T follicular helper cell (primary cell): Measurements from ENCODE around the gene B4GALNT1.
"Not testable (repeated sequence)": the region's sequence is repeated elsewhere in the genome, so short reads cannot be mapped to it uniquely, and the experiment has no call there.

Experiments used
- DNase-seq: peaks from one replicate; pipeline ENCODE4 v3.0.0-alpha.2; 2020; ENCODE audit warnings: low read depth

B4GALNT1 gene

DNA sequence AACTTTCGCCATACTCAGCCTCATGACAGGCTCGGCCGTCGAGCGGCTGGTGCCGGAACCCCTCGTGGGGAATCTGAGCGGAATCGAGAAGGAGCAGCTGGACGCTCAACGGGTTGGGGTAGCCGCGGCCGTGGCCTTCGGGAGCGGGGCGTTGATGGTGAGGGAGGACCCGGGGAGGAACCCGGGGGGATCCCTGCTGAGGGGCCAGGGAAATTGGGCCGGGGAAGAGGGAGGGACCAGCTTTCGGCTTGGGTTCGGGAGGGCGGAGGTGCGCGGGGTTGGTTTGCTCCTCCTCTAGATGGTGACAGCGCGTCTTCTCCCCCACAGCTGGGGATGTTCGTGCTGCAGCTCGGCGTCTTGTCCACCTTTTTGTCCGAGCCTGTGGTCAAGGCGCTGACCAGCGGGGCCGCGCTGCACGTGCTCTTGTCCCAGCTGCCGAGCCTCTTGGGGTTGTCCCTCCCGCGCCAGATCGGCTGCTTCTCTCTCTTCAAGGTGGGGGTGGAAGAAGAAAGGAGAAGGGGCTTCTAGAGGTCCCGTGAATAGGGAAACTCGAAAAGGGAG is 12.0 kb downstream of the B4GALNT1 start:
- no peak for DNase-seq

DNA sequence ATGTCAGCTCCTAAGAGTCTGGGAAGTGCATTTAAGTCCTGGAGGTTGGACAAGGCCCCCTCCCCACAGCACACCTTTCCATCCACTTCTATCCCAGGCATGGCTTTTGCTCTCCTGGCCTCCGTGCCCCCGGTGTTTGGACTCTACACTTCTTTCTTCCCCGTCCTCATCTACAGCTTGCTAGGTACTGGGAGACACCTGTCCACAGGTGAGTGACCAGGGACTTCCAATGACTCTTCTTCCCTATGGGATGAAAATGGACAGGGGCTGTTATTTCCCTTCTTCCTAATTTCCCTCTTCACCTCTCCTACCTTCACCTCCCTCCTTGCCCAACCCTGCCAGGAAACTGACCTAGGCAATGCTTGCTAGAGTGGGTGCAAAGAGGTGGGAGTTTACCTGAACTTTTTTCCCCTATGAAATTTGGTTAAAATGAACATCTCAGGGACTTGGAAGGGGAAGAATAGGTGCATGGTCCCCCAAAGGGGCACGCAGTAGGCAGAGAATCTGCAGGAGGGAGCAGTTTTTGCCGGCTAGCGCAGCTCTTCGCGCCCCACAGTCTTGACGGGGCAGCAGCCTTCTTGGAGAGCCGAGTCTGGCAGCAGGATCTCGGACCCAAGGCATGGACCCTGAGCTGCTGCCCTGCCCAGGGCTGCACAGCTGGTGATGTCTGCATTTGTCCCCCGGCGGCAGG is 12.6 kb downstream of the B4GALNT1 start:
- DNase-seq: no peak

DNA sequence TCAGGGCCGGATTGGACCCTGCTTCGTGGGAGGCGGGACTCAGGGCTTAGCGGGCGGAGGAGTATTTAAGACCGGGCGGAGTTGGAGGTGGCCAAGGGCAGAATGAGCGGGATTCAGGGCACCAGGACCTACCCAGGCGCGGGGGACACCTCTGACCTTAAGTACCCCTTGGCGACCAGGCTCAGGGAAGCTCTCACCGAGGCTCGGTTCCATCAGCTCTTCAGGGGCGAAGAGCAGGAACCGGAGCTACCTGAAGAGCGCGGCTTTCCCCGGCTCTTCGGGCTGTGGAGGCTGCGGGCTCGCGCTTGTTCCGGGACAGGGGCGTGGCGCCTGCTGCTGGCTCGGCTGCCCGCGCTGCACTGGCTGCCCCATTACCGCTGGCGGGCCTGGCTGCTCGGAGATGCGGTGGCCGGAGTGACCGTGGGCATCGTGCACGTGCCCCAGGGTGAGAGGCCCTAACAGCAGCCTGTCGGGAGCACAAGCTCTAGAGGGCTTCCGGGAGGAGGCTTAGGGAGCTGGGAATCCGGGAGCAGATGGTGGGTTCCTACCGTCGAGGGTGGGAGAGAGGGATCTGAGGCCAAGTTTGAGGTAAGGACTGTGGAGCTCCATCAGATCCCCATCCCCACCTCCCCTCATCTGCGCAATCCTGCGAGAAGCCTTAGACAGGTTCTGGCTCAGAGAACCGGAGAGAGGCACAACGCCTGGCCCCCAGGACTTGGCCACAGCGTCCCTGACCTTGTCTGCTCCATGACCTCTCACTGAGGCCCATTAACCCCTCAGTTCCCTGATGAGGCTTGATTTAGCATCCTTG is 13.4 kb downstream of the B4GALNT1 start:
- no peak for DNase-seq

DNA sequence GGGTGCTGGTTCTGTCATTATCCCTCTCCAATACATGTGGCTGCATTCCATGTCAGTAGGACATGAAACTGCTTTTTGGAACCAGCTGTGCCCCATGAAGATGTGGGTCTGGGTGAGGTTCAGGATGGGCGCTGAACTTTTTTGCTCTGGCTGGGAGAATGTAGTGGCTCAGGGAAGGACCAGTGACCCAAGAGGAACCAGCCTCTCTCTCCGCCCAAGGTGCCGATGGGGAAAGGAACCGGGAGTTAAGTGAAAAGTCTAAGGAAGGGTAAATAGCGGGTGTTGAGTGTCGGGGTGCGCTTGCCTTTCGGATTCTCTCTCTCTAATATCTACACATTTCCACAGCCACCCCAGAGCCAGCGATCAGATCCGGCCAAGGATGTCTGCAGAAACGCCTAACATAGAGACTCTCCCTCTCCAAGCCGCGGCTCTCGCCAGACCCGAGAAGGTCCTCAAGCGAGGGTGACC is 14.0 kb downstream of the B4GALNT1 start:
- no peak for DNase-seq

DNA sequence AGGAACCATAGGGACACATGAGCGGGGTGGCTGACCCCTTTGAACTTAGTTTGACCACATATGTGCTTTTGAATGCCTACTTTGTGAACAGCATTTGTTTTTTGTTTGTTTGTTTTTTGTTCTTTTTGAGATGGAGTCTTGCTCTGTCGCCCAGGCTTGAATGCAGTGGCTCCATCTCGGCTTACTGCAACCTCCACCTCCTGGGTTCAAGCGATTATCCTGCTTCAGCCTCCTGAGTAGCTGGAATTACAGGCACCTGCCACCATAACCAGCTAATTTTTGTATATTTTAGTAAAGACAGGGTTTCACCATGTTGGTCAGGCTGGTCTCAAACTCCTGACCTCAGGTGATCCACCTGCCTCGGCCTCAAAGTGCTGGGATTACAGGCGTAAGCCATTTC is 14.6 kb downstream of the B4GALNT1 start:
- not testable (repeated sequence) for DNase-seq

DNA sequence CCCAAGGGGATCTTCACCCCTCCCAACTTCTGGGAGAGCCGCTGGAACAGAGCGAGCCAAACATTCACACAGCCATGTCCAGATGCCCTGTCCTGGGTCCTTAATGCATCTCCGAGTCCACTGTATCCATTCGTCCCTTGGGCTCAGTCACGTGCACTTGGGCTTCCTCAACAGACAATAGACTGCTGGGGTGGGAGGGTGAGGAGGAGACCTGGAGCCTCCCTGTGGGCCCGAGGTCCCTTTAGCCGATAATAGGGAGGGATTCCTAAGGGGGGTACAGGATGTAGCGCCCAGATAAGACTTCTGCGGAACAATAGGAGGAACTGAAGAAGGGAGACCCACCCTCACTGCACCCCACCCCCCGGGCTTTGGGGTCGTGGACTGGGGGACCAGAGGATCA is 15.1 kb downstream of the B4GALNT1 start:
- DNase-seq: no peak

DNA sequence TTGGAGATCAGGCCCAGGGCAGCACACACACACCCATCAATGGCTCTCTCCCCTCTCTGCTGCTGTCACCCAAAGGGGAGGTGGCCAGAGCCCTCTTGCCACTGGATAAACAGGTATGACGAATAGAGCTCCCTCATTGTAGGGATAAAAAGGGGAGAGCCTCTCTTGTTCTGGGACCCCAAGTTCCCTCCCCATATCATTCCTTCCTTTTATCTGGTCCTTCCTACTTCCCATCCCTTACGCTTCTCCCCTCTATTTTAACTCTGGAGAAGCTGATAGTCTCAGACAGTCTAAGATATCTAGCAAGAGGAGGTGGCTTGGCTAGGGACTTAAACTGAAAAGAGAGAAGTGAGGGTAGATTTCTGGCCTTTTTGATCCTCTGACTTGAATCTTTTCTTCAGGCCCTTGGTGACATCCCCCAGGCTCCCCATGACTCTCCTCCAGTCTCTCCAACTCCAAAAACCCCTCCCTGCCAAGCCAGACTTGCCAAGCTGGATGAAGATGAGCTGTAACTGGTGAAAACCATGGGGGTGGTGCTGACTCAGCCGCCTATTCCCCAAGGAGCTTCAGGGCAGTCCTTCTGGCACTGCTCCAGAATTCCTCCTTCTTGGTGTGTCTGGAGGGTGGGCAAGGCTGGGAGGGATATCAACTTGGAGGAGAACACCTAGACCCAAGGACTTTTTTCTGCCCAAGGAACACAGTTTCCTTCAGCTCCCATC is 16.5 kb downstream of the B4GALNT1 start:
- no peak for DNase-seq

DNA sequence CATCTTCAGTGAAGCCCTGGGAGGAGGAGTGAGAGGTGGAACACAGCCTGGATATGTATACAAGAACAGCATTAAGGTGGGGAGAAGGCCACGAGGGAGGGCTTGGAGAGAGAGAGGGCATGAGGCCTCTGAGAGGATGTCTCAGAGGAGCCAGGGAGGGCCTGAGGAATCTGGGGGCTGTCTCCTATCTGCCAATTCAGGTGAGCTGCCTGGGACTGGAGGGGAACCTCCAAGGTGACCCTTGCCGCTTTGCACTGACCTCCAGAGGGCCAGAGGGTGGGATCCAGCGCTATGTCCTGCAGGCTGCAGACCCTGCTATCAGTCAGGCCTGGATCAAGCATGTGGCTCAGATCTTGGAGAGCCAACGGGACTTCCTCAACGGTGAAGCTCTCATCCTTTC is 17.4 kb downstream of the B4GALNT1 start:
- no peak for DNase-seq

DNA sequence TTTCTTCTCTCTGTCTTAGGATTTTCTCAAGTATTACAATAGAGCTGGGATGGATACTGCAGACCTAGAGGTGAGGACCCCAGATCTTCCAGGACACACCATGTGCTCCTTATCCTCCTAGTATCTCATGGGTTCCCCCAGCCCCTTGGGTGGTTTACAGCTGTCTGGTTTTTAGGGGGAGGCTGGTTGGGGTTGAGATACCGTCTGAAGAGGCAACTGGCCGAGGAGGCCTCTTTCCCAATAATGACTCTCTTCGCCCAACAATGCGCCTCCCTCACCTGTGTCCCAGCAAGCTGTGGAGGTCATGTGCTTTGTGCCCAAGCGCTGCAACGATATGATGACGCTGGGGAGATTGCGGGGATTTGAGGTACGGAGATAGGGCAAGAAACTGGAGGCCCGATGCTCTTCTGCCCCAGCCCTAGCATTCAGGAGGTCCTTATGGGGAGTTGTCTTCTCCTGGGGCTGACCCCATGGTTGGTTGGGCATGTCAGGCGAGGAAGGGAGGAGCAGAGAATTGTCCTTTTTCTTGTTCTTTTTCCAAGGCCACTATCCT is 18.0 kb downstream of the B4GALNT1 start:
- no peak for DNase-seq

DNA sequence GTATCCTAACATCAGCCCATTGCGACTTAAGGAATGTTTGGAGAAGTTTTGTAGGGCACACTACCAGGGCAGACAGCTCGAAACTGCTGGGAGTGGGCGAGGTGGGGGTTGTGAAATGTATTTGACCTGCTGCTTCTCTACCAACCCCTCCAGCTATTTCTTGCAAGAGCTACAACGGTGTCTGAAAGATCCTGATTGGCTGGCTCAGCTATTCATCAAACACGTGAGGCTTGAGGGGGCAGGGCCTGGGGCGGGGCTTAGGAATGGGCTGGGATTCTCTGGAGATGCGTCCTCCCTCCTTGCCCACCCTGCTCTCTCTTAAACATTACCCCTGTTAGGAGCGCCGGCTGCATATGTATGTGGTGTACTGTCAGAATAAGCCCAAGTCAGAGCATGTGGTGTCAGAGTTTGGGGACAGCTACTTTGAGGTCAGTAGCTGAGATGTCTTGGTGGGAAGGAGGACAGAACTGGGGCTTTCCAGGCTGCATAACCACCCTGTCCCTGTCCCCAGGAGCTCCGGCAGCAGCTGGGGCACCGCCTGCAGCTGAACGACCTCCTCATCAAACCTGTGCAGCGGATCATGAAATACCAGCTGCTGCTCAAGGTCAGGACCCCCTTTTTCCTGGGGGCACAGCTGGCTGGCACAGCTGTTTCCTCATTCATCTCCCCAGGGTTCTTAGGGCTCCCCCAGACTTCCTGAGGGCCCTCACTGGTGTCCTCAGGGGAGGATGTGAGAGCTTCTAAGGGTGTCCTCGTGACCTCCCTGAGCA is 18.6 kb downstream of the B4GALNT1 start:
- no peak for DNase-seq

DNA sequence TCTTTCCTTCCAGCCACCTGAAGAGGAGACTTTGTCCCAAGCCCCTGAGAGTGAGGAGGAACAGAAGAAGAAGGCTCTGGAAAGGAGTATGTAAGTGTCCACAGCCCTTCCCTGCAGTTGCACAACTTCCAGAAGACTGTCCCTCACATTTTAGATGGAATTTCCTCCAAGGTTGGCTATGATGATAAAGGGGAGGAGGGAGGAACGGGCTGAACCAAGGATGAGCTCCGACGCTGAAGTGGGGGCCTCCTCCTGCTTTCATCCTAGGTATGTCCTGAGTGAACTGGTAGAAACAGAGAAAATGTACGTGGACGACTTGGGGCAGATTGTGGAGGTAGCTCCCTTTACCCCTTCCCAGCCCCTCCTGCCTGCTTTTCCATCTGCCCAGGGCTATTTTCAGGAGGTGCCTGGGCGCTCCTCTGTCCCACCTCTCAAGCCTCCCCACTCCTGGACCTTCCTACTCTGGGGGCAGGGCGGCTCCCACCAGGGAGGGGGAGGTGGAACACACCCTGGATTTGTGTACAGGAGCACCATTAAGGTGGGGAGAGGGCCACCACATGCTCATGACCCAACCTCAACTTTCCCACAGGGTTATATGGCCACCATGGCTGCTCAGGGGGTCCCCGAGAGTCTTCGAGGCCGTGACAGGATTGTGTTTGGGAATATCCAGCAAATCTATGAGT is 19.4 kb downstream of the B4GALNT1 start:
- DNase-seq: no peak

DNA sequence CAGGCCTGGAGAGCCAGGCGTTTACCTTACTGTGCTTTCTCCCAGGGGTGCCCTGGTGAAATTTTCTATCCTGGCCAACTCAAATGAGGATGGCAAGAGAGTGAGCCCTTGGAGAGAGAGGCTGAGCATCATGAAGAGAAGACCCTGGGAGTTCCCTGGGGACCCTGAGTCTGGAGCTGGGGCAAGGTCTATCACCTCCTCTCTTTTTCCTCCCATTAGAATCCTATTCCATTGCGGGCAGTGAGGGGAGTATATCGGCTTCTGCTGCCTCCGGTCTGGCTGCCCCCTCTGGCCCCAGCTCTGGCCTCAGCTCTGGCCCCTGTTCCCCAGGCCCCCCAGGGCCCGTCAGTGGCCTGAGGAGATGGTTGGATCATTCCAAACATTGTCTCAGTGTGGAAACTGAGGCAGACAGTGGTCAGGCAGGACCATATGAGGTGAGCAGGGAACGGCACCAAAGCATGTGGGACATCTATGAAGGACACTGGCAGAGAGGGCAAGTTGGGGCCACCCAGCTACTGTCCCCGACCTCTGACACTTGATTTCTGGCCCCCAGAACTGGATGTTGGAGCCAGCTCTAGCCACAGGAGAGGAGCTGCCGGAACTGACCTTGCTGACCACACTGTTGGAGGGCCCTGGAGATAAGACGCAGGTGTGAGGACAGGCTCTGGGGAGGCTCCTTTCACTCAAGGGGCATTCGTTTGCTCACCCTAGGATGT is 20.1 kb downstream of the B4GALNT1 start:
- DNase-seq: no peak

DNA sequence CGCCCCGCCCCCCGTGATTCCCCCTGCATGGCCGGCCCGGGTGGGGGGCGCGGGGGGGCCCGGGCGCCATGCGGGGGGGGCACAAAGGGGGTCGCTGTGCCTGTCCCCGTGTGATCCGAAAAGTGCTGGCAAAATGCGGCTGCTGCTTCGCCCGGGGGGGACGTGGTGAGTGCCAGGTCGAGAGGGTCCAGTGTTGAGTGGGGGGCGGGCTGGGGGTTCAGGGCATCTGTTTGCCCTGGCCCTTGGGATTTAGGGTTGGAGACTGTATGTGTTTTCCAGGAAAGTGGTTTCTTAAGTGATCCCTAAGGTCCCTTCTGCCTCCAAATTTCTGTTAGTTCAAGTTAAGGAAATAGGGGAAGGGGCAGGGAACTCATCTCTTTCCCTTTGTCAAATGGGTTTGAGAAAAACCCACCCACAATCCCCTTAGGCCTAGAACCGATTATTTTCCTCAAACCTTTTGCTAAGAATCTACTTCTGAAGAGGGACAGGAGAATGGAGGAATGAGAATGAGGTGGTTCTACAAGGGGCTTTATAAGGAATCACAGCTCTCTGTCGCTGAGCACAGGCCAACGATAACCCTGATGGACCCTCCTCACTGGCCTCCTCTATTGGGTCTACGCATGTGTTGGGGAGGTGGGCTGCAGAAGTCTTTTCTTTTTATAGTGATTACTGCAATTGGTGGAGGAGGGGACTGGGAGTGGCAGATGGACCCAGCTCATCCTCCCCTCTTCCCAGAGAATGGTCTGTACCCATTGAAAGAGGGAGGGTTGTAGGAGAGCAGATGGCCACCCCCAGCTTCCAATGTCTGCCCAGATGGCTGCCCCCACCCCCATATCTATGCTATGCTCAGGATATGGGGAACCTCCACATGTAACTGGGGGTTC is 20.9 kb downstream of the B4GALNT1 start:
- DNase-seq: no peak

DNA sequence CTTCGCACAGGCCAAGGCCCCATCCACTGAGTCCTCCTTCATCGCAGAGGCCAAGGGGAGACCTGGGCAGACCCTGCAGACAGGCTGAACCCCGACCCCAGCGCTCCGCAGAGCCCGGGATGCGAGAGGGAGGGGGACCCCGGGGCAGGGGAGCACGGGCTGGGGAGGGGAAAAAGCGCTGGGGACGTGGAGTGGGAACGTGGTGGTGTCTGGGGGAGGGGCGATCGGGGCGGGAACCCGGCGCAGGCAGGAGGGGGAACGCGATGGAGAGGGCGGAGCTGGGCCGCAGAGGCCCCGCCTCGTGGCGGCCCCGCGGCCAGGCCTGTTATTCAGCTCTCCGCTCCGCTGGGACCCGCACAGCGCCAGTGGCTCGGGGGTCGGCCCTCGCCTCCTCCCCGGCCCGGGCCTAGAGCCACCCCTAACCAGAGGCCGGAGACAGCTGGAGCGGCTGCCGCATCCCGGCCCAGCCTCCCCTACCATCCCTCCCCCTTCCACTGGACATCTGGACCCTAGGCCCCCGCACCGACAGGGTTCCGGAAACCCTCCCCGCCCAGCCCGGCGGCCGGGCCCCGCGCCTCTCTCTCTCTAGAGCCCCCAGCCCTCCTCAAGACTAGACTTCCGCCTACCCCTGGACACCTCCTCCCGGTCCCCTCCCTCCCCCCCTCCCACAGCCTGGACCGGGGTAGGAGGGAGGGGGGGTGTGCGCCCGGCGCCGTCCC is 21.7 kb downstream of the B4GALNT1 start, which contains the start of gene ARHGEF25:
ARHGEF25 (plus strand) TSS at position 328 of the 719 bp plus-strand sequence. CDS start 460 bp downstream, outside the sequence.
- no peak for DNase-seq

DNA sequence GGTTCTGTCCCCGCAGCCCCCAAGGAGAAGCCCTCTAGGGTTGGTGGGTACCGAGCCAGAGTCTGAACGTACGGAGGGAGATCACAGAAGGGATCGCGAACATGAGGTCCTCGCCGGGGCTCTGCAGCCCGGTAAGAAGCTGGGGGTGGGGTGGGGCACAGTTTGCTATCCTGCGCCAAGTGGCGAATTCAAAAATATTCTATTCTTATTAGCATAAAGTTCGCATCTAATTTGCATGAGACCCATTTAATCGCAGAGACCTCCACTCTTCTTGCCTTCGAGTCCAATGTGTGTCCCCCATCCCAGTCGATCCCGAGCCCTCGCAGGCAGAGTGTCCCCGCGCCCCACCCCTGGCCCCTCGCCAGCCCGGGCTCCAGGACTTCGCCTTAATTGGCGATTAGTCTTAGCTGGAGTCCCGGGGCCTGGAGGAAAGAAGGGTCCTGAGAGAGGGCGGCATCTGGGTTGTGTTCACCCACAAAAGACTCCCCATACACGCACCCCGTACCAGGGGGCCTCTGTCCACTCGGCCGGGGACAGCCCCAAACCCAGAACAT is 22.4 kb downstream of the B4GALNT1 start:
- DNase-seq: no peak

DNA sequence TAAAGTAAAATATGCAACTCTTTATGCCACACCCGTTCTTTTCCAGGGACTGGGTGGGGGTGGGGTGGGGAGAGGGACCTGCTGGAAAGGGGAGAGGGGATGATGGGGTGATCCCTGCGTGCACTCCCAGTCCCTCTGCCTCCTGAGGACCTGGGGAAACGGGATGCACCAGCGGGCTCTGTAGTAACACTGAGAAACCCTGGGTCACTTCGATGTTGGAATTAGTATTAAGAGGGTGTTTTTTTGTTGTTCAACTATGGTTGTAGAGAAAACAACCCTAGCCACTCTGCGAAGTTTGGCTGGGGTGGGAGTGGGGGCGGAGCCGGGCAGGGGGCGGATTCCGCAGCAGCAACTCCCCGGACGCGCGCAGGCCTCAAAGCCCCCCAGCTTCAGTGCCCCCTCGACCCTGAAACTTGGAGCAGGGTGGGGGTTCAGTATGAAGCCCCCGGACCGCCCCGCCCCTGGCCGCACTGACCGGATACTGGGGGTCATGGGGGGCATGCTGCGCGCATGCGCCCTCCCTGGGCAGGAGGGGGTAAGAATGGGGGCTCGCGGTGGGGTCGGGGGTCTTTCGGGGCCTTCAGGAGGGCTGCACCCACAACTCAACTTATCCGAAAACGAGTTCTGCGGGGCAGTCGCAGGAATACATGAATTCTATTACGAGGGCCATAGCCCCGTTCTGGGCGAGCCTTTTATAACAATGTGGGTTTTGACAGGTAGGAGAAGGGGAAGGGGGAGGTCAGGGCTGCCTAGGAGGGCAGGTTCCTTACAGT is 23.0 kb downstream of the B4GALNT1 start:
- DNase-seq: no peak
